ENCODE measurements around the gene LYRM4. TPM values are rescaled to one million over a fixed set of nuclear protein-coding genes. Genes with fewer than 3 reads are reported as not detected.

LYRM4 gene
- total RNA-seq, 1 experiment from 2014 or later, result 44.3 TPM

DNA sequence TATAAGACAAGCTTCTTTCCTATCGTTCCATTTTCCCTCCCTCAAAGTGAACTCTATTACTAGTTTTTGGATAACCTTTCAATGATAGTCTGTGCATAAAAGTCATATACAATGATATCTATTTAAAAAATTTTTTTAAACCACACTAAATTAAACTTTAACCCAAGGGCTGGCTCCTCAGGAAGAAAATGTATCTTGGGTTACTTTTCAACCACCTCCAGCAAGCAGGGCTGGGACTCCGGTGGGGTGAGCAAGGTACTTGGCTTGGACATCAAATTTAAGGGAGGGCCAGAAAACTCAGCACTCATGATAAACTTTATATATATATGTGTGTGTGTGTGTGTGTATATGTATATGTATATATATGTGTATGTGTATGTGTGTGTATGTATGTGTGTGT lies 189.5 kb downstream of the LYRM4 start:
- H3K27me3 ChIP-seq (ENCODE audit: insufficient read depth, low read length), result no peaks in the 10 kb centered on the region
- Mint-ChIP-seq H3K36me3 (ENCODE audit: insufficient read depth in 1 of 3, low read depth in 3 of 3) (0 out of 7 replicates have a peak, but pooled peaks cover 0 to 3% (median 2%) of the 10 kb centered on the region in 3 experiments), H3K27me3 (ENCODE audit: low read depth) (peaks cover 6% of the 10 kb centered on the region; the same call in 1 of the 2 replicates), H3K9me3 (peaks cover 0 to 5% of the 10 kb centered on the region in 2 experiments; a peak in 3 of 5 replicates), H3K27ac (no peak overlapping the region), H3K4me1 (peaks cover 4 to 5% of the 10 kb centered on the region in 2 experiments; a peak in 3 of 4 replicates), H3K4me3 (no peak overlapping the region)
- no peak overlapping the region for H4K8ac ChIP-seq (replicated peaks; ENCODE audit: insufficient read length, low read depth, low read length)
- H3K27ac ChIP-seq (ENCODE audit: insufficient read length, low read depth, low read length), result no peak overlapping the region
- no peak overlapping the region for H2AK5ac ChIP-seq (ENCODE audit: insufficient read length, low read length)
- no peaks in the 10 kb centered on the region for H4K20me1 ChIP-seq (ENCODE audit: control insufficient read depth, insufficient read depth, insufficient read length)
- H3K4me2 ChIP-seq (ENCODE audit: insufficient read depth, insufficient read length, low read length), result no peak overlapping the region
- H3K79me2 ChIP-seq (ENCODE audit: insufficient read depth, low read length), result no peaks in the 10 kb centered on the region
- no peaks in the 10 kb centered on the region for H3K9me3 ChIP-seq (ENCODE audit: control insufficient read depth, low read depth, low read length)
- H3K23ac ChIP-seq (ENCODE audit: insufficient read length, low read depth, low read length), result no peak overlapping the region
- no peak overlapping the region for H4K5ac ChIP-seq (ENCODE audit: insufficient read length, low read depth, low read length)
- no peak overlapping the region for H2BK5ac ChIP-seq (ENCODE audit: insufficient read length, low read length)
- no peak overlapping the region for H3K14ac ChIP-seq (ENCODE audit: insufficient read depth, low read length)
- H3K79me1 ChIP-seq (ENCODE audit: insufficient read depth, low read depth, low read length, poor library complexity, severe bottlenecking), result no peaks in the 10 kb centered on the region
- H2BK20ac ChIP-seq (ENCODE audit: low read depth, low read length, poor library complexity, severe bottlenecking), result no peak overlapping the region
- H2BK15ac ChIP-seq (ENCODE audit: low read depth, low read length), result no peak overlapping the region
- no peaks in the 10 kb centered on the region for H3K4me1 ChIP-seq (ENCODE audit: insufficient read depth, low read length)
- no peak overlapping the region for H3T11ph ChIP-seq (ENCODE audit: low read length)
- no peak overlapping the region for H4K91ac ChIP-seq (ENCODE audit: insufficient read length, low read depth, low read length)
- no peak for DNase-seq
- H3K56ac ChIP-seq (ENCODE audit: insufficient read length, low read depth, low read length), result no peak overlapping the region
- H2AFZ ChIP-seq (ENCODE audit: low read length), result no peak overlapping the region
- H2BK120ac ChIP-seq (ENCODE audit: low read depth, low read length, poor library complexity, severe bottlenecking), result no peak overlapping the region
- no peaks in the 10 kb centered on the region for H3K23me2 ChIP-seq (ENCODE audit: insufficient read length, low read depth, low read length, poor library complexity, severe bottlenecking)
- TF ChIP-seq, protein P1, sequence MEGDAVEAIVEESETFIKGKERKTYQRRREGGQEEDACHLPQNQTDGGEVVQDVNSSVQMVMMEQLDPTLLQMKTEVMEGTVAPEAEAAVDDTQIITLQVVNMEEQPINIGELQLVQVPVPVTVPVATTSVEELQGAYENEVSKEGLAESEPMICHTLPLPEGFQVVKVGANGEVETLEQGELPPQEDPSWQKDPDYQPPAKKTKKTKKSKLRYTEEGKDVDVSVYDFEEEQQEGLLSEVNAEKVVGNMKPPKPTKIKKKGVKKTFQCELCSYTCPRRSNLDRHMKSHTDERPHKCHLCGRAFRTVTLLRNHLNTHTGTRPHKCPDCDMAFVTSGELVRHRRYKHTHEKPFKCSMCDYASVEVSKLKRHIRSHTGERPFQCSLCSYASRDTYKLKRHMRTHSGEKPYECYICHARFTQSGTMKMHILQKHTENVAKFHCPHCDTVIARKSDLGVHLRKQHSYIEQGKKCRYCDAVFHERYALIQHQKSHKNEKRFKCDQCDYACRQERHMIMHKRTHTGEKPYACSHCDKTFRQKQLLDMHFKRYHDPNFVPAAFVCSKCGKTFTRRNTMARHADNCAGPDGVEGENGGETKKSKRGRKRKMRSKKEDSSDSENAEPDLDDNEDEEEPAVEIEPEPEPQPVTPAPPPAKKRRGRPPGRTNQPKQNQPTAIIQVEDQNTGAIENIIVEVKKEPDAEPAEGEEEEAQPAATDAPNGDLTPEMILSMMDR (conservative IDR thresholded peaks at IDR 0.05), result no peak
- no peak overlapping the region for H3K9ac ChIP-seq (ENCODE audit: extremely low read depth, insufficient read length, low read length)
- WGBS (ENCODE audit: extremely low coverage, insufficient read length, low lambda C conversion rate), result no CpG with 5 or more reads among the region's 2 CpGs
- no peak overlapping the region for H3K18ac ChIP-seq (ENCODE audit: insufficient read length, low read depth, low read length)
- H2BK12ac ChIP-seq (ENCODE audit: insufficient read length, low read depth, low read length), result no peak overlapping the region
- no peak overlapping the region for H3K4ac ChIP-seq (ENCODE audit: low read depth, low read length)

Data from H9 (cell line).